K562 (cell line): Measurements from ENCODE around the gene RARRES1. TPM values are rescaled to one million over a fixed set of nuclear protein-coding genes. Genes with fewer than 3 reads are reported as not detected.

Source experiments
- ATAC-seq: fragments of 200-7000 bp; cut with Tn5 transposase; 3 replicates; pipeline ENCODE4 v1.9.1; 2020; ENCODE audit warnings: moderate library complexity
- BruUV-seq: library from RNA; stranded (reverse); fragments of 400-500 nt; replicated peaks from 2 replicates; lab custom pipeline; 2021; lab: Mats Ljungman, UMichigan
- CTCF ChIA-PET: fragments of 300-600 bp; formaldehyde crosslinking; extraction: SDS; loops from one replicate; lab custom pipeline; 2021; ENCODE audit warnings: low intra/inter-chr PET ratio; lab: Yijun Ruan, JAX
- POLR2A ChIA-PET: fragments of 300-600, 350-650 bp; sonication (Branson Sonifier 250); formaldehyde crosslinking; extraction: SDS; loops from one replicate; lab custom pipeline; 2021; ENCODE audit warnings: antibody characterized with exemption, inconsistent platforms; lab: Yijun Ruan, JAX
- DNase-seq, 4 experiments: peaks; one replicate each; pipeline versions ENCODE4 v3.0.0 to v3.0.0-alpha.2; 2011 to 2018; ENCODE audit warnings: low spot score in 3 of 4, mixed read lengths in 3 of 4; ENCODE audit errors: extremely low read depth in 1 of 4
- FAIRE-seq: peaks from 2 replicates; lab custom pipeline; 2011; peaks lifted over from hg19 to GRCh38; lab: Jason Lieb, UNC
- H2AFZ ChIP-seq: 2 replicates; pipeline ENCODE4 v1.6.0; 2011; ENCODE audit warnings: low read depth, low read length, control low read depth, inconsistent platforms
- H3K27ac ChIP-seq: fragments of 200-600 bp; 3 replicates; pipeline ENCODE4 v1.8.0; 2011; ENCODE audit warnings: low read depth, mild to moderate bottlenecking, control low read depth, inconsistent platforms, low read length, moderate library complexity, mixed read lengths; ENCODE audit errors: extremely low read depth
- H3K27me3 ChIP-seq, 2 experiments: fragments of 300-600 bp in 1 of 2; 2 replicates in 1 of 2; 3 replicates in 1 of 2; pipeline versions ENCODE4 v1.6.0 to v1.8.0; 2011; ENCODE audit warnings: inconsistent platforms in 2 of 2, low read length in 2 of 2, mild to moderate bottlenecking in 1 of 2, mixed read lengths in 1 of 2, moderate library complexity in 1 of 2; ENCODE audit not compliant: control insufficient read depth in 2 of 2, insufficient read depth in 2 of 2
- H3K36me3 ChIP-seq: fragments of 300-600 bp; 3 replicates; pipeline ENCODE4 v1.8.0; 2011; ENCODE audit warnings: mild to moderate bottlenecking, low read length, inconsistent platforms; ENCODE audit not compliant: control insufficient read depth, insufficient read depth
- H3K4me1 ChIP-seq, 2 experiments: fragments of 200-600 bp in 1 of 2; replicated peaks in 1 of 2; 2 replicates in 1 of 2; 3 replicates in 1 of 2; pipeline versions ENCODE4 v1.5.1 to v1.8.0; 2011; ENCODE audit warnings: inconsistent platforms in 2 of 2, low read length in 2 of 2, mild to moderate bottlenecking in 1 of 2, mixed read lengths in 1 of 2, moderate library complexity in 1 of 2; ENCODE audit not compliant: control insufficient read depth in 2 of 2, insufficient read depth in 2 of 2
- H3K4me2 ChIP-seq: 2 replicates; pipeline ENCODE4 v1.6.1; 2011; ENCODE audit warnings: low read length, control low read depth, inconsistent platforms, mixed read lengths; ENCODE audit not compliant: insufficient read depth
- H3K4me3 ChIP-seq: fragments of 200-600 bp; sonication (generic), shearing (Covaris generic); 2 replicates; pipeline ENCODE4 v1.5.1; 2016; ENCODE audit warnings: control low read depth, inconsistent platforms
- H3K79me2 ChIP-seq: fragments of 200-600 bp; 3 replicates; pipeline ENCODE4 v1.8.0; 2011; ENCODE audit warnings: low read length, inconsistent platforms; ENCODE audit not compliant: control insufficient read depth, insufficient read depth
- H3K9ac ChIP-seq, 2 experiments: 2 replicates each; pipeline versions ENCODE4 v1.6.0 to v1.6.1; 2011; ENCODE audit warnings: low read depth in 2 of 2, low read length in 2 of 2, control low read depth in 1 of 2, inconsistent platforms in 1 of 2, mild to moderate bottlenecking in 1 of 2, mixed read lengths in 1 of 2; ENCODE audit not compliant: insufficient read depth in 1 of 2
- H3K9me1 ChIP-seq: one replicate; pipeline ENCODE4 v1.6.0; 2011; ENCODE audit warnings: inconsistent platforms, mild to moderate bottlenecking, low read length, moderate library complexity; ENCODE audit not compliant: control insufficient read depth, insufficient read depth
- H3K9me3 ChIP-seq: replicated peaks from 2 replicates; pipeline ENCODE4 v1.5.1; 2011; ENCODE audit warnings: low read depth, low read length, inconsistent platforms; ENCODE audit not compliant: control insufficient read depth, insufficient read depth
- H4K20me1 ChIP-seq: replicated peaks from 2 replicates; pipeline ENCODE4 v1.6.1; 2011; ENCODE audit warnings: low read length, inconsistent platforms, mixed read lengths; ENCODE audit not compliant: control insufficient read depth, insufficient read depth
- BDP1 ChIP-seq: IDR thresholded peaks from 3 replicates; pipeline ENCODE4 v1.6.1; 2011; ENCODE audit not compliant: insufficient read length, insufficient read depth
- DMBX1 ChIP-seq: fragments of 250-450 bp; sonication (Bioruptor Pico); IDR thresholded peaks from 2 replicates; pipeline ENCODE4 v1.8.0; 2022; ENCODE audit warnings: inconsistent platforms, mild to moderate bottlenecking, moderate library complexity, borderline replicate concordance
- MAFK ChIP-seq: IDR thresholded peaks from 2 replicates; pipeline ENCODE4 v1.6.1; 2011; ENCODE audit warnings: low read length, improper control_type of control experiment
- NFIX ChIP-seq: fragments of 250-450 bp; sonication (Bioruptor Pico); IDR thresholded peaks from 2 replicates; pipeline ENCODE4 v1.4.0; 2020; ENCODE audit warnings: low read depth, mild to moderate bottlenecking, moderate library complexity
- POU5F1 ChIP-seq: fragments of 150-350 bp; IDR thresholded peaks from 2 replicates; pipeline ENCODE4 v1.6.1; 2014; ENCODE audit warnings: borderline replicate concordance, low read length, low read depth, mild to moderate bottlenecking; ENCODE audit not compliant: partially characterized antibody
- SMARCA4 ChIP-seq: fragments of 450-650 bp; IDR thresholded peaks from 2 replicates; pipeline ENCODE4 v1.6.1; 2016
- TARDBP ChIP-seq: fragments of 450-650 bp; IDR thresholded peaks from 2 replicates; pipeline ENCODE4 v1.6.1; 2016
- TCF7 ChIP-seq: sonication (generic); IDR thresholded peaks from 2 replicates; pipeline ENCODE4 v1.6.1; 2016; ENCODE audit warnings: antibody characterized with exemption, borderline replicate concordance
- THRAP3 ChIP-seq: fragments of 450-650 bp; IDR thresholded peaks from 2 replicates; pipeline ENCODE4 v1.6.1; 2016; ENCODE audit warnings: mild to moderate bottlenecking, inconsistent platforms, borderline replicate concordance
- ZNF263 ChIP-seq: sonication (generic); formaldehyde crosslinking; IDR thresholded peaks from 2 replicates; pipeline ENCODE4 v1.8.0; 2022; ENCODE audit warnings: mild to moderate bottlenecking, missing genetic modification reagents, borderline replicate concordance
- ZNF644 ChIP-seq: fragments of 200-800 bp; sonication (Bioruptor generic); IDR thresholded peaks from 2 replicates; pipeline ENCODE4 v1.6.1; 2016; ENCODE audit warnings: low read depth, missing genetic modification characterization, missing compliant biosample characterization
- WGBS: fragments of 100-300 bp; shearing (Covaris generic); methylation state at CpG from one replicate; pipeline ENCODE4 v1.1.6; 2016; ENCODE audit warnings: low coverage, mixed read lengths; ENCODE audit not compliant: insufficient coverage; ENCODE audit errors: missing lambda C conversion rate; 5-methylcytosine and 5-hydroxymethylcytosine counted together
- in situ Hi-C: fragments of 300-500 bp; cut with MboI; formaldehyde crosslinking; loops from 4 replicates; pipeline ENCODE4 v1.15.0; 2018; ENCODE audit warnings: inconsistent platforms, mixed read lengths
- intact Hi-C: fragments of 100-400 bp; cut with micrococcal nuclease; formaldehyde crosslinking; loops from 2 replicates; pipeline ENCODE4 v1.14.2; 2022
- polyA plus RNA-seq, 8 experiments: library from polyadenylated mRNA; depleted of rRNA in 4 of 8; stranded (reverse) in 5 of 8; unstranded in 3 of 8; fragments of >200 nt; fragmentation: Nextera tagmentation in 2 of 8; fragmentation: Illumina TruSeq in 1 of 8; extraction: Ambion mirVana in 2 of 8; extraction: Trizol in 1 of 8; gene quantifications; 2 replicates each; pipeline versions ENCODE4 v1.2.1 to v1.2.3, GENCODE V29; 2011 to 2014; ENCODE audit warnings: inconsistent platforms in 1 of 8, missing spikeins in 1 of 8
- total RNA-seq, 7 experiments: library from RNA; depleted of rRNA in 6 of 7; stranded (reverse); fragments of >200 nt in 6 of 7; fragmentation: Illumina TruSeq in 2 of 7; extraction: Trizol in 2 of 7; gene quantifications; 2 replicates each; pipeline versions ENCODE4 v1.2.1 to v1.2.3, GENCODE V29; 2011 to 2021; ENCODE audit warnings: low replicate concordance in 1 of 7
- TF ChIP-seq, protein P1 (sequence below), 2 experiments: fragments of 450-650 bp in 1 of 2; sonication (generic) in 1 of 2; formaldehyde crosslinking in 1 of 2; IDR thresholded peaks in 1 of 2; conservative IDR thresholded peaks in 1 of 2; 2 replicates each; pipeline versions ENCODE4 v1.6.1 to v1.8.1; 2016 to 2023; ENCODE audit warnings: mild to moderate bottlenecking in 2 of 2, moderate library complexity in 2 of 2, inconsistent platforms in 1 of 2, missing genetic modification reagents in 1 of 2
- TF ChIP-seq, protein P2 (sequence below): fragments of 450-650 bp; IDR thresholded peaks from 2 replicates; pipeline ENCODE4 v1.6.1; 2018; ENCODE audit not compliant: partially characterized antibody
- TF ChIP-seq, protein P3 (sequence below): fragments of 250-450 bp; sonication (Bioruptor Pico); IDR thresholded peaks from 2 replicates; pipeline ENCODE4 v1.5.1; 2021; ENCODE audit warnings: mild to moderate bottlenecking

Gene RARRES1
- total and polyA plus RNA-seq, 9 of the 15 experiments (the other 6 are each of a cell fraction or from before 2014, with no cell fraction given), result not detected

DNA sequence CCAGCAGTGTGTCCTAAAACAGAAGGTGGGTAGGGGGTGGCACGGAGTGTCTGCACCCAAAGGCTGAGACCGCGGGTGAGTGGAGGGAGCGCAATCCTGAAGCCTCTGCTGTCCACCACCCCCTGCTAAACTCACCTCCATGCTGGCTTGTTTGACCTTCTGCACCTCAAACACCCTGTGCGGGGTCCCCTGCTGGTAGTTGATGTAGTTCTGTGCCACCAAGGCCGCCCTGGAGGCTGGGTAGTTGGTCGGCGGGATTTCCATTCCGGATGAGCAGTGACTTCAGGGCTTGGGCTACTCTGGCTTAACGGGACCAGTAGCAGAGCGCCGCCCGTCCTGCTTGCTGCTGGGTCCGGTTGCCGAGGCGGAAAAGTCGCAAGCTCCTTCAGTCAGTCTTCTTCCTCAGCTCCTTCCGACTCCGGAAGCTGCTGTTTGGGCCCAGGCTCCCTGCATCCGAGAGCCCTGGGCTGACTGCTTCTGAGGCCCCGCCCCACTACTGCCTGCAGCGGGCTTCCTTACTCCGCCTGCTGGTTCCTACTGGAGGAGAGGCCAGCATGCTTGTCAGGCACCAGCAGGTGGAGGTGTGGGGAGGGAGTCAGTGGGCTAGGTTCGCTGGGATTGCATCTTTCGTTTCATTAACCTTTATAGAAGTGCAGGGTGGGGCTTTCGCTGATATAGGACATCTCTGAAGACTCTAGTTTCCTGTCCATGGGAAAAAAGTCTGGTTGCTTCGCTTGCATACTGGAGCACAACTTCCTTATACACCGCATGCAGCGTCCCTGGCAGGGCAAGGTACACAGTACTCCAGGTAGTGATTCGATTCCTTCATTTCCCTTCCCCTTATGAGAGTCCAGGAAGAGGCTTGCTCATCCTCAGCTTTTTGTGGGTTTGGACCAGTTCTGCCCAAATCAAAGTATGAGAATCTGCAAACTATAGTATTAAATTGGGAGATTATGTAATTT is 59.8 kb downstream of the RARRES1 start, which contains the start of gene LXN (continued):
- no peak for TF ChIP-seq POU5F1
- no peak for TF ChIP-seq TCF7
- TF ChIP-seq, protein P1, sequence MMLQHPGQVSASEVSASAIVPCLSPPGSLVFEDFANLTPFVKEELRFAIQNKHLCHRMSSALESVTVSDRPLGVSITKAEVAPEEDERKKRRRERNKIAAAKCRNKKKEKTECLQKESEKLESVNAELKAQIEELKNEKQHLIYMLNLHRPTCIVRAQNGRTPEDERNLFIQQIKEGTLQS (IDR thresholded peaks at IDR 0.05), result no peak
- TF ChIP-seq, protein P1 (CRISPR knock-in tag; conservative IDR thresholded peaks at IDR 0.05), result no peak

DNA sequence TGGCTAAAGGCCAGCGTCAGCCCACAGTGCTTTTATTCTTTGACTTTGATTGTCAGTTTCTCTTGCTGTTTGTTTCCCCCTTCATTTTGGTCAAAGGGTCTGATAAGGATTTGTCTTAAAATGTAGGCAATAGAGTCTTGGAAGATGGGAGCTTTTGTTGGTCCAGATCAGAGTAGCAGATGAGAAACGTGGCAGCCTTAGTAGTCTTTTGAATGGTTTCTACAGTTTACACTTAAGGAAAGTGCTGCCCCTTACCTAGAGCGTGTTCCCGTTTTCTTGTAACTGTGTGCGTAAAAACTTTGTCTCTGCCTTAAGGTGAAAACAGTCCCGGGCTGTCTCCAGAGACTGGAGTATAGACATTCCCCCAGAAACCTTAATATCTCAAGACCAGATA is 60.4 kb downstream of the RARRES1 start:
- ATAC-seq (no peak), DNase-seq (no peak), FAIRE-seq (no peak)
- Histone ChIP-seq H3K9me1 (no peaks in the 10 kb centered on the region), H3K4me2 (no peak overlapping the region), H3K9ac (no peak overlapping the region), H3K27ac (no peak overlapping the region), H3K4me3 (no peak overlapping the region), H2AFZ (no peak overlapping the region), H3K27me3 (no peaks in the 10 kb centered on the region), H3K4me1 (peaks cover 2 to 6% of the 10 kb centered on the region in 2 experiments; a peak in 2 of 5 replicates), H3K9me3 (no peaks in the 10 kb centered on the region), H3K79me2 (no peaks in the 10 kb centered on the region), H3K36me3 (peaks cover 78% of the 10 kb centered on the region), H4K20me1 (no peaks in the 10 kb centered on the region)
- 89% methylated on average over 6 of the region's 6 CpGs for WGBS
- in situ Hi-C loops, result no loop called here
- ChIA-PET CTCF (no interaction called here), POLR2A (no interaction called here)
- intact Hi-C loops, result loop anchor here (5.0 kb wide), 1 partner anchor 590 kb away; no protein-coding TSS in a partner anchor
- BruUV-seq, result no TSS peak
- TF ChIP-seq THRAP3 (no peak), BDP1 (no peak), ZNF644 (tag) (no peak), NFIX (CRISPR knock-in tag) (no peak), TARDBP (no peak), DMBX1 (CRISPR knock-in tag) (no peak), MAFK (no peak), SMARCA4 (no peak), ZNF263 (CRISPR knock-in tag) (no peak)
- TF ChIP-seq, protein P2, sequence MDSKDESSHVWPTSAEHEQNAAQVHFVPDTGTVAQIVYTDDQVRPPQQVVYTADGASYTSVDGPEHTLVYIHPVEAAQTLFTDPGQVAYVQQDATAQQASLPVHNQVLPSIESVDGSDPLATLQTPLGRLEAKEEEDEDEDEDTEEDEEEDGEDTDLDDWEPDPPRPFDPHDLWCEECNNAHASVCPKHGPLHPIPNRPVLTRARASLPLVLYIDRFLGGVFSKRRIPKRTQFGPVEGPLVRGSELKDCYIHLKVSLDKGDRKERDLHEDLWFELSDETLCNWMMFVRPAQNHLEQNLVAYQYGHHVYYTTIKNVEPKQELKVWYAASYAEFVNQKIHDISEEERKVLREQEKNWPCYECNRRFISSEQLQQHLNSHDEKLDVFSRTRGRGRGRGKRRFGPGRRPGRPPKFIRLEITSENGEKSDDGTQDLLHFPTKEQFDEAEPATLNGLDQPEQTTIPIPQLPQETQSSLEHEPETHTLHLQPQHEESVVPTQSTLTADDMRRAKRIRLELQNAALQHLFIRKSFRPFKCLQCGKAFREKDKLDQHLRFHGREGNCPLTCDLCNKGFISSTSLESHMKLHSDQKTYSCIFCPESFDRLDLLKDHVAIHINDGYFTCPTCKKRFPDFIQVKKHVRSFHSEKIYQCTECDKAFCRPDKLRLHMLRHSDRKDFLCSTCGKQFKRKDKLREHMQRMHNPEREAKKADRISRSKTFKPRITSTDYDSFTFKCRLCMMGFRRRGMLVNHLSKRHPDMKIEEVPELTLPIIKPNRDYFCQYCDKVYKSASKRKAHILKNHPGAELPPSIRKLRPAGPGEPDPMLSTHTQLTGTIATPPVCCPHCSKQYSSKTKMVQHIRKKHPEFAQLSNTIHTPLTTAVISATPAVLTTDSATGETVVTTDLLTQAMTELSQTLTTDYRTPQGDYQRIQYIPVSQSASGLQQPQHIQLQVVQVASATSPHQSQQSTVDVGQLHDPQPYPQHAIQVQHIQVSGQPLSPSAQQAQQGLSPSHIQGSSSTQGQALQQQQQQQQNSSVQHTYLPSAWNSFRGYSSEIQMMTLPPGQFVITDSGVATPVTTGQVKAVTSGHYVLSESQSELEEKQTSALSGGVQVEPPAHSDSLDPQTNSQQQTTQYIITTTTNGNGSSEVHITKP, result no peak
- TF ChIP-seq, protein P3, sequence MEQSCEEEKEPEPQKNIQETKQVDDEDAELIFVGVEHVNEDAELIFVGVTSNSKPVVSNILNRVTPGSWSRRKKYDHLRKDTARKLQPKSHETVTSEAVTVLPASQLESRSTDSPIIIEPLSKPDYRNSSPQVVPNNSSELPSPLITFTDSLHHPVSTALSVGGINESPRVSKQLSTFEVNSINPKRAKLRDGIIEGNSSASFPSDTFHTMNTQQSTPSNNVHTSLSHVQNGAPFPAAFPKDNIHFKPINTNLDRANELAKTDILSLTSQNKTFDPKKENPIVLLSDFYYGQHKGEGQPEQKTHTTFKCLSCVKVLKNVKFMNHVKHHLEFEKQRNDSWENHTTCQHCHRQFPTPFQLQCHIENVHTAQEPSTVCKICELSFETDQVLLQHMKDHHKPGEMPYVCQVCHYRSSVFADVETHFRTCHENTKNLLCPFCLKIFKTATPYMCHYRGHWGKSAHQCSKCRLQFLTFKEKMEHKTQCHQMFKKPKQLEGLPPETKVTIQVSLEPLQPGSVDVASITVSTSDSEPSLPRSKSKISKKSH (CRISPR knock-in tag), result no peak
